Lower leg skin (tissue), 3 donors: ENCODE results near the gene HTATSF1.

Experiments used
- POLR2A ChIP-seq, 2 donors: fragments of 450-650 bp; IDR thresholded peaks; one replicate each; pipeline ENCODE4 v1.6.1; 2016 to 2017; ENCODE audit warnings: antibody characterized with exemption in 2 of 2, mild to moderate bottlenecking in 1 of 2, moderate library complexity in 1 of 2
- TF ChIP-seq, protein P1 (sequence below), 3 donors: fragments of 450-650 bp; IDR thresholded peaks; one replicate each; pipeline ENCODE4 v1.5.1; 2016; ENCODE audit warnings: antibody characterized with exemption in 3 of 3, mild to moderate bottlenecking in 3 of 3, moderate library complexity in 2 of 3

- TF ChIP-seq, protein P1, sequence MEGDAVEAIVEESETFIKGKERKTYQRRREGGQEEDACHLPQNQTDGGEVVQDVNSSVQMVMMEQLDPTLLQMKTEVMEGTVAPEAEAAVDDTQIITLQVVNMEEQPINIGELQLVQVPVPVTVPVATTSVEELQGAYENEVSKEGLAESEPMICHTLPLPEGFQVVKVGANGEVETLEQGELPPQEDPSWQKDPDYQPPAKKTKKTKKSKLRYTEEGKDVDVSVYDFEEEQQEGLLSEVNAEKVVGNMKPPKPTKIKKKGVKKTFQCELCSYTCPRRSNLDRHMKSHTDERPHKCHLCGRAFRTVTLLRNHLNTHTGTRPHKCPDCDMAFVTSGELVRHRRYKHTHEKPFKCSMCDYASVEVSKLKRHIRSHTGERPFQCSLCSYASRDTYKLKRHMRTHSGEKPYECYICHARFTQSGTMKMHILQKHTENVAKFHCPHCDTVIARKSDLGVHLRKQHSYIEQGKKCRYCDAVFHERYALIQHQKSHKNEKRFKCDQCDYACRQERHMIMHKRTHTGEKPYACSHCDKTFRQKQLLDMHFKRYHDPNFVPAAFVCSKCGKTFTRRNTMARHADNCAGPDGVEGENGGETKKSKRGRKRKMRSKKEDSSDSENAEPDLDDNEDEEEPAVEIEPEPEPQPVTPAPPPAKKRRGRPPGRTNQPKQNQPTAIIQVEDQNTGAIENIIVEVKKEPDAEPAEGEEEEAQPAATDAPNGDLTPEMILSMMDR (IDR thresholded peaks at IDR 0.05): no peak
- TF ChIP-seq POLR2A (IDR thresholded peaks at IDR 0.05): no peak
These were observed 40.0 kb upstream of the HTATSF1 start for GRCh38 chrX:136457303-136457917.
